Effector memory CD4-positive, alpha-beta T cell (primary cell): ENCODE data around the gene CTTN.

ENCODE experiments used
- DNase-seq, 3 donors: peaks; one replicate each; pipeline ENCODE4 v3.0.0-alpha.2; 2020
- H3K27ac ChIP-seq: 2 replicates; pipeline ENCODE4 v1.7.0; 2013; ENCODE audit warnings: mild to moderate bottlenecking, low read length, moderate library complexity; ENCODE audit not compliant: insufficient read depth, poor library complexity, severe bottlenecking
- H3K27me3 ChIP-seq: replicated peaks from 2 replicates; pipeline ENCODE4 v1.7.0; 2013; ENCODE audit warnings: mild to moderate bottlenecking, low read length; ENCODE audit not compliant: insufficient read depth, control insufficient read depth, poor library complexity, severe bottlenecking
- H3K36me3 ChIP-seq: 2 replicates; pipeline ENCODE4 v1.7.0; 2013; ENCODE audit warnings: mild to moderate bottlenecking, low read length, moderate library complexity; ENCODE audit not compliant: control insufficient read depth, insufficient read depth
- H3K4me1 ChIP-seq: 2 replicates; pipeline ENCODE4 v1.7.0; 2013; ENCODE audit warnings: low read length, mild to moderate bottlenecking; ENCODE audit not compliant: control insufficient read depth, insufficient read depth, poor library complexity, severe bottlenecking
- H3K4me3 ChIP-seq: 2 replicates; pipeline ENCODE4 v1.7.0; 2013; ENCODE audit warnings: low read length, low read depth, mild to moderate bottlenecking; ENCODE audit not compliant: insufficient read depth, poor library complexity, severe bottlenecking
- H3K9me3 ChIP-seq: 2 replicates; pipeline ENCODE4 v1.7.0; 2013; ENCODE audit warnings: mild to moderate bottlenecking, low read length, moderate library complexity; ENCODE audit not compliant: control insufficient read depth

Gene CTTN

DNA sequence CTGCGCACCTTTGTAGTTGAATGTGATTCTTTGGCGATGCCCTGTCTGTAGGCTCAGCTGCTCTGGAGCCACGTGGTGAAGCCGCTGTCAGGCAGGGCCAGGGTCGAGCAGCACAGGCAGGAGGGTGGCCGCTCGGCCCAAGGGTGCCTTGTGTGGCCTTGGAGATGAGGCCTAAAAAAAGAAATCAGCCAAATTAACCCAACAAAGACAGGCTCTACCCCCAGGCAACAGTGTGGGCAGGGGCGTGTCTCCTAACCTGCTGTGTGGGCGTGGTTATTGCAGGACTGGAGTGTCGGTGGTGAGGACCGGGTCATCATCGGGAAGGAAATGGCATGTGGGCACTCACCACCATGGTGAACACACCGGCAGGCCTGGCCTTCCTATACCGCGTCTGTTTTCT, 34.3 kb downstream of the CTTN start:
- no peak overlapping the region for H3K4me3 ChIP-seq
- no peak overlapping the region for H3K27ac ChIP-seq
- no peaks in the 10 kb centered on the region for H3K27me3 ChIP-seq
- no peaks in the 10 kb centered on the region for H3K36me3 ChIP-seq
- H3K4me1 ChIP-seq, result no peaks in the 10 kb centered on the region
- DNase-seq, result no peak
- no peaks in the 10 kb centered on the region for H3K9me3 ChIP-seq

DNA sequence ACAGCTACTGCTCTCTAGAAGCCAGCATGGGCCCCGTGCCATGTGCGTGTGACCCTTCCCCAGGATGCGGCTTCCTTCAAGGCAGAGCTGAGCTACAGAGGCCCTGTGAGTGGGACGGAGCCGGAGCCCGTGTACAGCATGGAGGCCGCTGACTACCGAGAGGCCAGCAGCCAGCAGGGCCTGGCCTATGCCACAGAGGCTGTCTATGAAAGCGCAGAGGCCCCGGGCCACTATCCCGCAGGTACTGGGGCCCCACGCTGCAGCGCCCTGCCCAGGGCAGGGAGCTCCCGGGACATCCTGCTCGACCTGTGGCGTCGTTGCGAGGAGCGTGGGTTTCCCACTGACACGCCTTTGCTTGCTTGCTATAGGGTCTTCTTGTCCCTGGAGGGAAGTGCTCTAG, 34.7 kb downstream of the CTTN start:
- DNase-seq, result no peak
- Histone ChIP-seq H3K36me3 (no peaks in the 10 kb centered on the region), H3K4me1 (no peaks in the 10 kb centered on the region), H3K4me3 (no peak overlapping the region), H3K27me3 (no peaks in the 10 kb centered on the region), H3K27ac (no peak overlapping the region), H3K9me3 (no peaks in the 10 kb centered on the region)

DNA sequence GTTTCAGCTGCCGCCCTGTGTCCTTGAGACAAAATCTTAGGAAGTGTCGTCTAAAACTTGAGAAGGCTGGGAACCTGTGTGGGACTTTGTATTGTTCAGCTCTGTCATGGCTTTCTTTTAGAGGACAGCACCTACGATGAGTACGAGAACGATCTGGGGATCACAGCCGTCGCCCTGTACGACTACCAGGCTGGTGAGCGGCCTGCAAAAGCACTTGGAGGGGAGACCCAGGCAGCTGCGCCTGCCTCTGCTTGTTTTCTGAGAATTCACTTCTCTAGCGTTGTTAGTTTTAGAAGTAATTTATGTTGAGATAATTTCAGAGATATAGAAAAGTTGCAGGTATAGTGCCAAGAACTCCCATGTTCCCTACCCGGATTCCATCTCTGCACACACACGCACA, 35.2 kb downstream of the CTTN start:
- no peaks in the 10 kb centered on the region for H3K9me3 ChIP-seq
- H3K27me3 ChIP-seq, result no peaks in the 10 kb centered on the region
- DNase-seq, result no peak
- no peaks in the 10 kb centered on the region for H3K36me3 ChIP-seq
- H3K27ac ChIP-seq, result no peak overlapping the region
- no peaks in the 10 kb centered on the region for H3K4me1 ChIP-seq
- no peak overlapping the region for H3K4me3 ChIP-seq

GRCh38 chr11:70433966-70434812, 35.9 kb downstream of the CTTN start:
- no peak overlapping the region for H3K27ac ChIP-seq
- no peaks in the 10 kb centered on the region for H3K9me3 ChIP-seq
- no peak for DNase-seq
- no peaks in the 10 kb centered on the region for H3K4me1 ChIP-seq
- H3K27me3 ChIP-seq, result no peaks in the 10 kb centered on the region
- no peaks in the 10 kb centered on the region for H3K36me3 ChIP-seq
- no peak overlapping the region for H3K4me3 ChIP-seq

DNA sequence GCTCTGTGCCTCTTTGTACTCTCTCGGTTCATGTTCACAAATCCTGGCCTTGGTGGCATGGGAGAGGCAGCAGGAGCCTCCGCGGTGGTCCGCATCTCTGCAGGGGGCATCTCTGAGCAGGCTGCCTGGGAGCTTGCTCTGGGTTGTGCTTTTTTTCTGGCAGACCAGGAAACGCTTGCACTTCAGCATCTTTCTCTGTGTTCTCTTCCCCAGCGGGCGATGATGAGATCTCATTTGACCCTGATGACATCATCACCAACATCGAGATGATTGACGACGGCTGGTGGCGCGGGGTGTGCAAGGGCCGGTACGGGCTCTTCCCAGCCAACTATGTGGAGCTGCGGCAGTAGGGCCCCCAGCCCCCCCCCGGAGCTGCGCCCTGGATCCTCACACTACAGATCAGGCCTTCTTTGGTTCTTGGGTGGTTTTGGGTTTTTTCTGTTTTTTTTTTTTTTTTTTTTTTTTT, 36.5 kb downstream of the CTTN start:
- Histone ChIP-seq H3K36me3 (no peaks in the 10 kb centered on the region), H3K9me3 (no peaks in the 10 kb centered on the region), H3K27me3 (no peaks in the 10 kb centered on the region), H3K4me3 (no peak overlapping the region), H3K4me1 (no peaks in the 10 kb centered on the region), H3K27ac (no peak overlapping the region)
- no peak for DNase-seq

- no peaks in the 10 kb centered on the region for H3K36me3 ChIP-seq
- DNase-seq, result no peak
- no peak overlapping the region for H3K4me3 ChIP-seq
- no peaks in the 10 kb centered on the region for H3K4me1 ChIP-seq
- H3K27me3 ChIP-seq, result no peaks in the 10 kb centered on the region
- H3K27ac ChIP-seq, result no peak overlapping the region
- no peaks in the 10 kb centered on the region for H3K9me3 ChIP-seq
Measured at GRCh38 chr11:70435361-70435760, 37.0 kb downstream of the CTTN start.

DNA sequence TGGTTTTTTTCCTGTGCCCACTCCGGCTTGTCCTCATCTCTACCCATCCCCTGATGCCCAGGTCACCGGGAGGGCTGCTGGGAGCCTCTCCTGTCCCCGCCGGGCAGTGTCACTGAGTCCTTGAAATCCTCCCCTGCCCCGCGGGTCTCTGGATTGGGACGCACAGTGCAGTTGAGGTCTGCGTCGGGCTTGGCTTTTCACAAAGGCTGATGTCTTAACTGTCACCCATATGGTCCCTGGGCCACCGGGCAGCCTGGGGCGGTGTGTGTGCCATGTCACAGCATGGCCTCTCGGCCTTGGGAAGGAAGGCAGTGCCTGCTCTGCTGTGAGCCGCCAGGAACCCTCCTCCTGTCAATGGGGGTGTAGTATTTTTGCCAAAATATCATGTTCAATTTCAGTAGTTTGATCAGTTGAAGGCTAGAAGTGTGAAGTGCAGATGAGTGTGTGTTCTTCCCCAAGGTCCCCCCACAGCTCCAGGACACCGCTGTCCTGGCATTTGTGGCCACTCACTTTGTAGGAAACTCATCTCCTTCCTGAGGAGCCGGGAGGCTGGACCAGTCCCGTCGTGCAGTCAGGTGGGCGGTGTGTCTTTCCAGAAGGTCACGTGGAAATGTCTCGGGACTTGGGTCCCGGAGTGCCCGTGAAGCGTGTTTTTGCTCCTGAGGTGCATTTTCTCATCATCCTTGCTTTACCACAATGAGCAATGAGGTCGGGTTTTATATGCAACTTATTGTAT, 37.6 kb downstream of the CTTN start:
- Histone ChIP-seq H3K36me3 (no peaks in the 10 kb centered on the region), H3K27me3 (no peaks in the 10 kb centered on the region), H3K4me1 (no peaks in the 10 kb centered on the region), H3K4me3 (no peak overlapping the region), H3K27ac (no peak overlapping the region), H3K9me3 (no peaks in the 10 kb centered on the region)
- no peak for DNase-seq

DNA sequence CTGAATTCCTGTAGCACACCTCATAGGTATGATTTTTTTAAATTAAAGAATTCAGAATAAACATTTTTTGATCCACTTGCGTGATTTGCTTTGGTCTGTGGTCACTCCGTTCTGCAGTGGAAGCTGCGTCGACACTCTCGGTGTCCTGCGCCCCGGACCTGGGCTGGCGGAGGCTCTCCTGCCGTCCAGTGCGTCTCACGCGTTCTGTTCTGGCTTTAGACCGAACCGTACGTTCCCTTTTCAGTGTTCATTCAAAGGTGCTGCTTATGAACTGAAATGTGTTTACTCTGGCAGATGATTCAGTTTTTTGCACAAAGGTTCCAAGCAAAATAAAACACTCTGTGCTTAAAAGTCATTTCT, 38.2 kb downstream of the CTTN start:
- H3K27me3 ChIP-seq, result no peaks in the 10 kb centered on the region
- no peaks in the 10 kb centered on the region for H3K36me3 ChIP-seq
- DNase-seq, result no peak
- H3K9me3 ChIP-seq, result no peaks in the 10 kb centered on the region
- H3K27ac ChIP-seq, result no peak overlapping the region
- H3K4me3 ChIP-seq, result no peak overlapping the region
- no peaks in the 10 kb centered on the region for H3K4me1 ChIP-seq

GRCh38 chr11:70437111-70437784, 38.9 kb downstream of the CTTN start:
- Histone ChIP-seq H3K4me1 (no peaks in the 10 kb centered on the region), H3K9me3 (no peaks in the 10 kb centered on the region), H3K4me3 (no peak overlapping the region), H3K27ac (no peak overlapping the region), H3K27me3 (no peaks in the 10 kb centered on the region), H3K36me3 (no peaks in the 10 kb centered on the region)
- no peak for DNase-seq

- H3K9me3 ChIP-seq, result no peaks in the 10 kb centered on the region
- H3K27ac ChIP-seq, result no peak overlapping the region
- no peak overlapping the region for H3K4me3 ChIP-seq
- H3K4me1 ChIP-seq, result no peaks in the 10 kb centered on the region
- no peak for DNase-seq
- no peaks in the 10 kb centered on the region for H3K36me3 ChIP-seq
- no peaks in the 10 kb centered on the region for H3K27me3 ChIP-seq
Measured at GRCh38 chr11:70440206-70440605, 41.9 kb downstream of the CTTN start.
